Vagina (tissue), 2 donors: ENCODE results near the gene CTSZ. TPM values are rescaled to one million over a fixed set of nuclear protein-coding genes. Genes with fewer than 3 reads are reported as not detected.

Source experiments
- DNase-seq, 2 donors: peaks; one replicate each; pipeline ENCODE4 v3.0.0-alpha.2; 2017; ENCODE audit errors: extremely low spot score in 2 of 2
- H3K27ac ChIP-seq: fragments of 200-600 bp; sonication (generic); one replicate; pipeline ENCODE4 v1.5.1; 2019
- H3K27me3 ChIP-seq: fragments of 200-600 bp; sonication (generic); one replicate; pipeline ENCODE4 v1.5.1; 2019
- H3K36me3 ChIP-seq, 2 donors: fragments of 200-600 bp; sonication (generic); one replicate each; pipeline ENCODE4 v1.5.1; 2017 to 2019
- H3K4me1 ChIP-seq: fragments of 200-600 bp; sonication (generic); one replicate; pipeline ENCODE4 v1.5.1; 2019
- H3K4me3 ChIP-seq, 2 donors: fragments of 200-600 bp; sonication (generic); 1 replicate in 1 of 2; 2 replicates in 1 of 2; pipeline ENCODE4 v1.5.1; 2016 to 2019
- H3K9me3 ChIP-seq: fragments of 200-600 bp; sonication (generic); one replicate; pipeline ENCODE4 v1.5.1; 2019
- CTCF ChIP-seq, 3 experiments: fragments of 450-650 bp in 2 of 3; fragments of 200-600 bp in 1 of 3; sonication (generic) in 1 of 3; IDR thresholded peaks; one replicate each; pipeline ENCODE4 v1.5.1; 2017 to 2019; ENCODE audit warnings: antibody characterized with exemption in 3 of 3, mild to moderate bottlenecking in 2 of 3, moderate library complexity in 2 of 3
- POLR2A ChIP-seq, 2 donors: fragments of 450-650 bp; IDR thresholded peaks; one replicate each; pipeline ENCODE4 v1.6.1; 2017; ENCODE audit warnings: antibody characterized with exemption in 2 of 2, mild to moderate bottlenecking in 2 of 2, moderate library complexity in 2 of 2
- POLR2AphosphoS5 ChIP-seq, 2 donors: sonication (generic); formaldehyde crosslinking; IDR thresholded peaks; one replicate each; pipeline ENCODE4 v1.9.0; 2017; ENCODE audit warnings: antibody characterized with exemption in 2 of 2, mild to moderate bottlenecking in 2 of 2, low read depth in 1 of 2; ENCODE audit not compliant: insufficient read depth in 1 of 2
- intact Hi-C: fragments of 100-400 bp; cut with DNase I; formaldehyde crosslinking; loops from one replicate; pipeline ENCODE4 v1.15.1; 2023
- total RNA-seq: library from RNA; depleted of rRNA; stranded (reverse); fragments of >200 nt; gene quantifications from one replicate; pipeline ENCODE4 v1.2.3, GENCODE V29; 2016

Gene CTSZ
- total RNA-seq, 1 donor from 2014 or later, result 128 TPM

DNA sequence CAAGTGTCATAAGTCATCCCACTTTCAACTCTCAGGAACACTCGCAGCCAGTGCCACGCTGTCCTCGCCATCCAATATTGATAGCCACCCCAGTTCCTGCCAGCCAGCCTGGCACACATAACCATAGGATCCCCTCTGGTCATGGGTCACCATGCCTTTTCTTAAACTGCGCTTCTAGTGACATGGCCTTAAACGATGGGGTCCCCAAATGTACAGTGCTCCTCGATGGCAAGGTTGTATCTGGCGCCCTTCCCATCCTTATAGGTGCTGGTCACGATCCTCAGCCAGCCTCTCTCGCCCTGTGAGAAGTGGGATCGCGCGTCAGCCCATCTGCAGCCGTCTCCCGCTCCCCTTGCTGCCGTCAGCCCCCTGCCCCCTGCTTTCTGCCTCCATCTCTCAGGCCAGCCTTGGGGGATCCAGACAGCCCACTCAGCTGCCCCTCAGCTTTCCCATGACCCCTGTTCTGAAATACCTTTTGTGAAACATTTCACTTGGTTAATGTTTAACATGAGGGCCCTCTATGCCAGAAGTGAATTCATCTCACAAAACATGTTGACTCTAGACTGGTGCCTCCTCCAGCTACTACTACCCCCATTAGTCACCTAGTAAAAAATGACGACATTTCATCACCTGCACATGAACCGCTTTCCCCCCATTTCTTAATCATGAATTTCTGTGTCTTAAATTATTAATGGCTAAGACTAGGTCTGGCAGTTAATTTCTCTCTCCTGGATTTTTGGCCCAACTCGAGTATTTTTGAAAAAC, 11.4 kb downstream of the CTSZ start:
- H3K9me3 ChIP-seq, result no peaks in the 10 kb centered on the region
- H3K4me3 ChIP-seq, result no peak overlapping the region
- no peak for DNase-seq
- no peak for TF ChIP-seq POLR2AphosphoS5 (IDR thresholded peaks at IDR 0.05; ENCODE audit: insufficient read depth in 1 of 2, low read depth in 1 of 2)
- TF ChIP-seq CTCF (IDR thresholded peaks at IDR 0.05), result no peak
- no peak for TF ChIP-seq POLR2A (IDR thresholded peaks at IDR 0.05)
- no peaks in the 10 kb centered on the region for H3K27me3 ChIP-seq
- no peak overlapping the region for H3K27ac ChIP-seq
- peaks cover 0 to 77% of the 10 kb centered on the region in 2 donors for H3K36me3 ChIP-seq
- intact Hi-C loops, result no loop called here
- H3K4me1 ChIP-seq, result no peaks in the 10 kb centered on the region

DNA sequence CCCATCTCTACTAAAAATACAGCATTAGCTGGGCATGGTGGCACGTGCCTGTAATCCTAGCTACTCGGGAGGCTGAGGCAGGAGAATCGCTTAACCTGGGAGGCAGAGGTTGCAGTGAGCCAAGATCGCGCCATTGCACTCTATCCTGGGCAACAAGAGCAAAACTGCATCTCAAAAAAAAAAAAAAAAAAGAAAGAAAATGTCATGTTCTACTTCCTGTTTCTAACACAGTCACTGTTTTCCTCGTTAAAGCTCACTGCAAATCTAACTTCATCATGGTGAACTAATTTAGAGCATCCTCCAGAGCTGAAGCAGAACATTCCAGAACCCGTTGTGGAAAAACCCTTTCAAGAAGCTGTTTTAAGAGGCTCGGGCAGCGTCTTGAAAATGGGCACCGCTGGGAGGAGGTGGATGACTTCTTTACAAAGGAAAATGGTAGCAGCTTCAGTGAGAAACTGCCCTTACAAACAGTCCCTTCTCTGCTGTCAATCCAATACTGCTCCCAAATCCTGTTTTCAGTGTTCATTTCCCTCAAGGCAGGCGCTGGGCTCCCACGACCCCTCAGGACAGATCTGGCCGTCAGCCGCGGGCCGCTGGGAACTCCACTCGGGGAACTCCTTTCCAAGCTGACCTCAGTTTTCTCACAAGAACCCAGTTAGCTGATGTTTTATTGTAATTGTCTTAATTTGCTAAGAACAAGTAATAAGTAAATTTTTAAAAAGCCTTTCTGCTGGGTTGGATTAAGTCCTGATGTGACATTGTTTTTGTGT, 12.5 kb downstream of the CTSZ start:
- Histone ChIP-seq H3K36me3 (peaks cover 3 to 87% of the 10 kb centered on the region in 2 donors), H3K27ac (no peak overlapping the region), H3K9me3 (no peaks in the 10 kb centered on the region), H3K4me3 (no peak overlapping the region), H3K4me1 (no peaks in the 10 kb centered on the region), H3K27me3 (no peaks in the 10 kb centered on the region)
- TF ChIP-seq POLR2AphosphoS5 (IDR thresholded peaks at IDR 0.05; ENCODE audit: insufficient read depth in 1 of 2, low read depth in 1 of 2) (no peak), POLR2A (IDR thresholded peaks at IDR 0.05) (no peak), CTCF (IDR thresholded peaks at IDR 0.05) (no peak)
- intact Hi-C loops, result no loop called here
- no peak for DNase-seq

GRCh38 chr20:58993332-58994248, 13.5 kb downstream of the CTSZ start:
- TF ChIP-seq POLR2AphosphoS5 (IDR thresholded peaks at IDR 0.05; ENCODE audit: insufficient read depth in 1 of 2, low read depth in 1 of 2) (no peak), POLR2A (IDR thresholded peaks at IDR 0.05) (no peak), CTCF (IDR thresholded peaks at IDR 0.05) (no peak)
- intact Hi-C loops, result no loop called here
- Histone ChIP-seq H3K4me1 (no peaks in the 10 kb centered on the region), H3K27ac (no peak overlapping the region), H3K4me3 (no peak overlapping the region), H3K27me3 (no peaks in the 10 kb centered on the region), H3K36me3 (peaks cover 3 to 89% of the 10 kb centered on the region in 2 donors), H3K9me3 (no peaks in the 10 kb centered on the region)
- no peak for DNase-seq

DNA sequence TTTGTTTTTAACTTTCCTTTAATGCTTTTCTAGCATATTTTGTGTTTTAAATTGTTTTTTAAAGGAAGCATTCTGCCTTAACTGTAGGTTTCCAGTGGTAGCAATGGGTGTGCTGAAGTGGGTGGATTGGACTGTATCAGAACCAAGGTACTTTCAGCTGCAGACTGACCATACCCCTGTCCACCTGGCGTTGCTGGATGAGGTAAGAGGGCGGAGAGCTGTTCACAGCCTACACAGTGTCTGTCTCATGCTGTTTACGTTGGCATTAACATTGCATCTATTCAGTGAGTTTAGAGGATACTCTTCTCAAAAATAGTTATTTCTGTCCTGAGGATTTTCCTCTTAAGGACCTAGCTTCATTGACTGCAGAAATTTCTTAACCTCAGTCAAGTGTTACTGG, 14.1 kb downstream of the CTSZ start:
- no peak for DNase-seq
- Histone ChIP-seq H3K4me1 (no peaks in the 10 kb centered on the region), H3K27ac (no peak overlapping the region), H3K4me3 (no peak overlapping the region), H3K36me3 (peaks cover 3 to 94% of the 10 kb centered on the region in 2 donors), H3K9me3 (no peaks in the 10 kb centered on the region), H3K27me3 (no peaks in the 10 kb centered on the region)
- TF ChIP-seq POLR2A (IDR thresholded peaks at IDR 0.05) (no peak), CTCF (IDR thresholded peaks at IDR 0.05) (no peak), POLR2AphosphoS5 (IDR thresholded peaks at IDR 0.05; ENCODE audit: insufficient read depth in 1 of 2, low read depth in 1 of 2) (no peak)
- intact Hi-C loops, result no loop called here
